PC-3 (cell line): Measurements from ENCODE around the gene GFPT2.

Experiments
- EZH2 ChIP-seq: fragments of 300-600 bp; sonication (generic); IDR thresholded peaks from one replicate; pipeline ENCODE4 v1.6.1; 2017; ENCODE audit warnings: antibody characterized with exemption, mild to moderate bottlenecking, low read length; ENCODE audit not compliant: unreplicated experiment
- EZH2phosphoT487 ChIP-seq: fragments of 300-600 bp; sonication (generic); IDR thresholded peaks from 2 replicates; pipeline ENCODE4 v1.6.1; 2018; ENCODE audit warnings: mild to moderate bottlenecking, antibody characterized with exemption, low read length, borderline replicate concordance
- TF ChIP-seq, protein P1 (sequence below): fragments of 300-600 bp; sonication (generic); conservative IDR thresholded peaks from 2 replicates; pipeline ENCODE4 v1.5.1; 2017; ENCODE audit warnings: antibody characterized with exemption, low read depth, mild to moderate bottlenecking, low read length

DNA sequence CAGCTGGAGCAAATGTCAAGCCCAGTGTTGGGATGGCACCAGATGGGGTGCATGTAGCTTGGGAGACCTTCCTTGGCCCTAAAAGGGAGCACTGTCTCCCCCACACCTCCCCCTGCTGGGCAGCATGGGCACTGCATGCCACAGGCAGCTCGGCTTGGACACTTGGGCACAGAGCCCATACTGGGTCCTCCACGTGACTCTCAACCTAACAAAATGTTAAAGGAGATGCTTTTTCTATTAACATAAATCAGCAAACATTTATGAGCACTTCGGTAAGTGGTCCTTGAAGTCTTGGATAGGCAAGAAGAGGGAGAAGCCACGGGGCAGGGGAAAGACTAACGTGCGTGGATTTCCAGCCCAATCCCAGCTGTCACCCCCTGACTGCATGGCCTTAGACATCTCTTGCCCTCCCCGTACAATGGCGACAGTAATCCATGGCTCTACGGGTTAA lies 37.3 kb downstream of the GFPT2 start:
- TF ChIP-seq, protein P1, sequence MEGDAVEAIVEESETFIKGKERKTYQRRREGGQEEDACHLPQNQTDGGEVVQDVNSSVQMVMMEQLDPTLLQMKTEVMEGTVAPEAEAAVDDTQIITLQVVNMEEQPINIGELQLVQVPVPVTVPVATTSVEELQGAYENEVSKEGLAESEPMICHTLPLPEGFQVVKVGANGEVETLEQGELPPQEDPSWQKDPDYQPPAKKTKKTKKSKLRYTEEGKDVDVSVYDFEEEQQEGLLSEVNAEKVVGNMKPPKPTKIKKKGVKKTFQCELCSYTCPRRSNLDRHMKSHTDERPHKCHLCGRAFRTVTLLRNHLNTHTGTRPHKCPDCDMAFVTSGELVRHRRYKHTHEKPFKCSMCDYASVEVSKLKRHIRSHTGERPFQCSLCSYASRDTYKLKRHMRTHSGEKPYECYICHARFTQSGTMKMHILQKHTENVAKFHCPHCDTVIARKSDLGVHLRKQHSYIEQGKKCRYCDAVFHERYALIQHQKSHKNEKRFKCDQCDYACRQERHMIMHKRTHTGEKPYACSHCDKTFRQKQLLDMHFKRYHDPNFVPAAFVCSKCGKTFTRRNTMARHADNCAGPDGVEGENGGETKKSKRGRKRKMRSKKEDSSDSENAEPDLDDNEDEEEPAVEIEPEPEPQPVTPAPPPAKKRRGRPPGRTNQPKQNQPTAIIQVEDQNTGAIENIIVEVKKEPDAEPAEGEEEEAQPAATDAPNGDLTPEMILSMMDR = peak; percentile 87
- TF ChIP-seq EZH2 = no peak
- no peak for TF ChIP-seq EZH2phosphoT487
